Esophagus muscularis mucosa (tissue), 4 donors: ENCODE results near the gene MOCOS. TPM values are rescaled to one million over a fixed set of nuclear protein-coding genes. Genes with fewer than 3 reads are reported as not detected.
"Not testable (repeated sequence)": the region's sequence is repeated elsewhere in the genome, so short reads cannot be mapped to it uniquely, and the experiment has no call there.

Experiments used
- DNase-seq: peaks from one replicate; pipeline ENCODE4 v3.0.0-alpha.2; 2017; ENCODE audit errors: extremely low spot score
- H3K27ac ChIP-seq, 4 donors: fragments of 200-600 bp; sonication (generic); replicated peaks in 1 of 4; 1 replicate in 3 of 4; 2 replicates in 1 of 4; pipeline ENCODE4 v1.5.1; 2016 to 2019; ENCODE audit warnings: mild to moderate bottlenecking in 1 of 4
- H3K27me3 ChIP-seq, 4 donors: fragments of 200-600 bp; sonication (generic); one replicate each; pipeline versions ENCODE4 v1.5.1 to v1.6.0; 2016 to 2019
- H3K36me3 ChIP-seq, 4 donors: fragments of 200-600 bp; sonication (generic); one replicate each; pipeline ENCODE4 v1.5.1; 2016 to 2019
- H3K4me1 ChIP-seq, 4 donors: fragments of 200-600 bp; sonication (generic); one replicate each; pipeline ENCODE4 v1.5.1; 2016 to 2019
- H3K4me3 ChIP-seq, 4 donors: fragments of 200-600 bp; sonication (generic); 1 replicate in 2 of 4; 2 replicates in 2 of 4; pipeline ENCODE4 v1.5.1; 2016 to 2019; ENCODE audit warnings: mild to moderate bottlenecking in 4 of 4, moderate library complexity in 1 of 4
- H3K9me3 ChIP-seq, 4 donors: fragments of 200-600 bp; sonication (generic); 1 replicate in 3 of 4; 2 replicates in 1 of 4; pipeline ENCODE4 v1.5.1; 2016 to 2019
- CTCF ChIP-seq, 3 experiments: fragments of 200-600 bp in 2 of 3; fragments of 450-650 bp in 1 of 3; sonication (generic) in 2 of 3; IDR thresholded peaks; one replicate each; pipeline ENCODE4 v1.5.1; 2017 to 2019; ENCODE audit warnings: antibody characterized with exemption in 3 of 3, mild to moderate bottlenecking in 2 of 3, moderate library complexity in 1 of 3
- EP300 ChIP-seq: sonication (generic); formaldehyde crosslinking; IDR thresholded peaks from one replicate; pipeline ENCODE4 v1.6.1; 2017; ENCODE audit warnings: antibody characterized with exemption
- POLR2A ChIP-seq: fragments of 450-650 bp; IDR thresholded peaks from one replicate; pipeline ENCODE4 v1.6.1; 2017; ENCODE audit warnings: antibody characterized with exemption, moderate library complexity, mild to moderate bottlenecking, low read depth
- POLR2AphosphoS5 ChIP-seq, 2 donors: sonication (generic); formaldehyde crosslinking; IDR thresholded peaks; one replicate each; pipeline ENCODE4 v1.6.1; 2017; ENCODE audit warnings: antibody characterized with exemption in 2 of 2
- WGBS: methylation state at CpG from one replicate; pipeline ENCODE4 v1.1.5; 2018; 5-methylcytosine and 5-hydroxymethylcytosine counted together
- intact Hi-C: fragments of 100-400 bp; cut with DNase I; formaldehyde crosslinking; loops from one replicate; pipeline ENCODE4 v1.15.1; 2023
- total RNA-seq, 4 donors: library from RNA; depleted of rRNA; stranded (reverse); fragments of >200 nt; gene quantifications; one replicate each; pipeline versions ENCODE4 v1.1.0 to v1.2.1, GENCODE V29; 2016

The MOCOS gene
- total RNA-seq, 4 donors from 2014 or later, result 0.98 to 1.7 (median 1.4) TPM

DNA sequence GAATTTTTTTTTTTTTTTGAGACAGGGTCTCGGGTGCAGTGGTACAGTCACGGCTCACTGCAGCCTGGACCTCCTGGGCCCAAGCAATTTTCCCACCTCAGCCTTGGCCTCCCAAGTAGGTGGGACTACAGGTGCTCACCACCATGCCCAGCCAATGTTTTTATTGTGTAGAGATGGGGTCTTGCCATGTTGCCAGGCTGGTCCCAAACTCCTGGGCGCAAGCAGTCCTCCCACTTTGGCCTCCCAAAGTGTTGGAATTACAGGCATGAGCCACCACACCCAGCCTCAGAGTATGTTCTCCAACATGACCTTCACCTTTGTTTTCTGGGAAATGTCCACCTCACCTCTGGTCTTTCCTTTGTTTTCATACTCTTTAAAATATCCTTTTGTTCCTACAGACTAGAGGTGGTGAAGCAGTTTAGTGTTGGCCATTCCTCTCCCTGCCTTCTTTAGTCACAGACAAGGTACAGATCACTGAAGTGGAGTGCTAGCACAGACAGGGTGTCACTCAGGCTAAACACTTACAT lies 19.5 kb upstream of the MOCOS start:
- no peaks in the 10 kb centered on the region for H3K9me3 ChIP-seq
- WGBS, result 100% methylated on average over 3 of the region's 3 CpGs
- no peak overlapping the region for H3K4me3 ChIP-seq
- intact Hi-C loops, result no loop called here
- TF ChIP-seq CTCF (IDR thresholded peaks at IDR 0.05) (no peak), EP300 (no peak), POLR2A (no peak), POLR2AphosphoS5 (IDR thresholded peaks at IDR 0.05) (no peak)
- H3K27ac ChIP-seq, result no peak overlapping the region
- DNase-seq, result no peak
- H3K36me3 ChIP-seq, result peaks cover 29 to 97% (median 79%) of the 10 kb centered on the region in 4 donors
- H3K4me1 ChIP-seq, result no peaks in the 10 kb centered on the region
- no peaks in the 10 kb centered on the region for H3K27me3 ChIP-seq

- WGBS, result 87% methylated on average over 3 of the region's 3 CpGs
- H3K4me1 ChIP-seq, H3K27ac ChIP-seq, intact Hi-C loops, DNase-seq, H3K4me3 ChIP-seq, H3K27me3 ChIP-seq, H3K9me3 ChIP-seq: not testable (repeated sequence)
- peaks cover 33 to 98% (median 83%) of the 10 kb centered on the region in 4 donors for H3K36me3 ChIP-seq
These were observed 19.0 kb upstream of the MOCOS start for GRCh38 chr18:36168296-36168695.

DNA sequence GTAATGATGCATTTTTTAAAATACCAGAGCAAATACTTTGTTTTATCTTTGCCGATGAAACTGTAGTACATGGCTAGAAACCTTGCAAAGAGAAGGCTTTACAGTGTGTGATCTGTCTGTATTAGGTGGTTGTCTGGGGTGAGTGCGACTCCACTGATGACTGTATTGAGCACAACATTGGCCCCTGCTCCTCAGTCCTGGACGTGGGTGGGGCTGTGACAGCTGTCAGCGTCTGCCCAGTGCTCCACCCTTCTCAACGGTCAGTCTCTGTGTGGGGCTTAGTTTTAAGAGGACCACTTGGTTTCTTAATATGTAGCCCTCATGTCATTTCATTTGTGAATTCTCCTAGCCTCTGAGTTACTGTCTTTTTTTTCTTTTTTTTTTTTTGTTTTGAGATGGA lies 17.4 kb upstream of the MOCOS start:
- Histone ChIP-seq H3K4me1 (no peaks in the 10 kb centered on the region), H3K9me3 (no peaks in the 10 kb centered on the region), H3K36me3 (peaks cover 45 to 96% (median 87%) of the 10 kb centered on the region in 4 donors), H3K4me3 (no peak overlapping the region), H3K27me3 (no peaks in the 10 kb centered on the region), H3K27ac (no peak overlapping the region)
- WGBS, result 76% methylated on average over 5 of the region's 5 CpGs
- intact Hi-C loops, result no loop called here
- TF ChIP-seq POLR2AphosphoS5 (IDR thresholded peaks at IDR 0.05) (no peak), EP300 (no peak), CTCF (IDR thresholded peaks at IDR 0.05) (no peak), POLR2A (no peak)
- no peak for DNase-seq

GRCh38 chr18:36175481-36175880 lies 11.8 kb upstream of the MOCOS start:
- H3K36me3 ChIP-seq, result peaks cover 41 to 68% (median 63%) of the 10 kb centered on the region in 4 donors
- TF ChIP-seq CTCF (IDR thresholded peaks at IDR 0.05), result no peak
- no peak for TF ChIP-seq POLR2A
- no peak for TF ChIP-seq POLR2AphosphoS5 (IDR thresholded peaks at IDR 0.05)
- TF ChIP-seq EP300, result no peak
- no peak overlapping the region for H3K27ac ChIP-seq
- 79% methylated on average over 1 of the region's 1 CpG for WGBS
- H3K4me1 ChIP-seq, result peaks cover 0 to 13% (median 12%) of the 10 kb centered on the region in 4 donors
- no peak for DNase-seq
- no peaks in the 10 kb centered on the region for H3K9me3 ChIP-seq
- intact Hi-C loops, result no loop called here
- H3K4me3 ChIP-seq, result no peak overlapping the region
- no peaks in the 10 kb centered on the region for H3K27me3 ChIP-seq

DNA sequence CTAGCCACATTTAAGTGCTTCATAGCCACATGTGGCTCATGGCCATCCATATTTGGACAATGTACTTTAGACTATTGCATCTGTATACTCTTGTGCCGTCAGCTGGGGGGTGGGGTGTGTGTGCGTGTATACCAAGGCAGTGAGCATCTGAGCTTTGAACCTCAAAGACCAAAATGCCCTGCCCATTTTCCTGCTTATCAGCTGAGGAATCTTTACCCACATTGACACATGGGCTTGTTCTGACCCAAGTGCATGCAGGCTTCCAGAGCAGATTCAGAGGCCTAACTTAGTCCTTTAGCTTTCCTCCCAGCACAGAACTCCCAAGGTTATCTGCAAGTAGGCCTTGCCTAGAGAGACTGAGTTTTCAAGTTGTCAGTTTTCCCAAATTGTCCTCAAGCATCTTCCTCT lies 11.1 kb upstream of the MOCOS start:
- Histone ChIP-seq H3K4me3 (no peak overlapping the region), H3K9me3 (no peaks in the 10 kb centered on the region), H3K27me3 (no peaks in the 10 kb centered on the region), H3K36me3 (peaks cover 39 to 61% (median 56%) of the 10 kb centered on the region in 4 donors), H3K4me1 (peaks cover 0 to 20% (median 17%) of the 10 kb centered on the region in 4 donors), H3K27ac (no peak overlapping the region)
- WGBS, result 95% methylated on average over 2 of the region's 2 CpGs
- DNase-seq, result no peak
- no peak for TF ChIP-seq POLR2AphosphoS5 (IDR thresholded peaks at IDR 0.05)
- TF ChIP-seq EP300, result no peak
- no peak for TF ChIP-seq POLR2A
- no peak for TF ChIP-seq CTCF (IDR thresholded peaks at IDR 0.05)
- intact Hi-C loops, result no loop called here
